NCI-H1092 treated with DMSO at 0.1 percent for 48 hours (cell line): ENCODE data around the gene DNA2.
A peak's percentile ranks its signal among the peaks of the same experiment; 100 is the strongest.

Experiments used
- DNase-seq: peaks from one replicate; lab custom pipeline; 2025; lab: John Stamatoyannopoulos, UW

Gene DNA2

DNA sequence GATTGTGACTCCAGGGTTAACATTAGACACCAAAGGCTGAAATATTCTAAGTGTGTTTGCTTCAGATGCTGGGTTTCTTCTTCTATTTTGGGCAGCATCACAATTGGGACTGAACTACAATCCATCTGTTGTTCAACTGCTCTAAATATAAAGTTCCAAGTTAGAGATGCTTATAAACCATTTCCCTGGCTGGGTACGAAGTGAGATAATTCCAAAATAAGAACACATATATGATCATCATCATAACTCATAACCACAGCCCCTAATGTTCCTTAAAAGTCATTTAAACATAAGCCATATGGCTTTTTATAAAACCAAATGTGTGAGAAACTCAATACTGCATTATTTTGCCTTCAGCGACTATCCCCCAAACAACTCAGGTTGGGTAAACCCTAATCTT lies 28.8 kb downstream of the DNA2 start:
- DNase-seq, result no peak

DNA sequence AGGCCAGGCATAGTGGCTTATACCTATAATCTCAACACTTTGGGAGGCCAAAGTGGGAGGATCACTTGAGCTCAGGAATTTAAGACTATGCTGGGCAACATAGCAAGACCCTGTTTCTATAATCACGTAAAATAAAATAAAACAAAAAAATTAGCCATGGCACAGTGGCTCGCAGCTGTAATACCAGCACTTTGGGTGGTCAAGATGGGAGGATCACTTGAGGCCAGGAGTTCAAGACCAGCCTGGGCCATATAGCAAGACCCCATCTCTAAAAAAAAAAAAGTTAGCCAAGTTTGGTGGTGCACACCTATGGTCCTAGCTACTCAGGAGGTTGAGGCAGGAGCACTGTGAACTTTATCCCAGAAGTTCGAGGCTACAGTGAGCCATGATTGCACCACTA lies 30.9 kb downstream of the DNA2 start:
- DNase-seq, result no peak

DNA sequence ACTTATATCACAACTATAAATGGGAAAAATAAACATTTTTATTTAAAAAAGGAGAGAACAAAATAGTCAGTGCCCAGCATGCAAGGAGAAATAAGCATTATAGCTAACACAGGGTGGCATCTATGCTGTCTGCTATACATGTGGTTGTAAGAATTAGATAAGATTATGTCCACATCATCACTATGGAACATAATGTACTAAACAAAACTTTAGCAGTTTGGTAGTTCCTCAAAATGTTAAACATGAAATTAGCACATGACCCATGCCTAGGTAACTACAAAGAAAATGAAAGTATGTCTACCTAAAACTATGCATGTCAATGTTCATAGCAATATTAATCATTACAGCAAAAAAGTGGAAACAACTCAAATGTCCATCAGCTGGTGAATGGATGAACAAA lies 36.0 kb downstream of the DNA2 start:
- no peak for DNase-seq

DNA sequence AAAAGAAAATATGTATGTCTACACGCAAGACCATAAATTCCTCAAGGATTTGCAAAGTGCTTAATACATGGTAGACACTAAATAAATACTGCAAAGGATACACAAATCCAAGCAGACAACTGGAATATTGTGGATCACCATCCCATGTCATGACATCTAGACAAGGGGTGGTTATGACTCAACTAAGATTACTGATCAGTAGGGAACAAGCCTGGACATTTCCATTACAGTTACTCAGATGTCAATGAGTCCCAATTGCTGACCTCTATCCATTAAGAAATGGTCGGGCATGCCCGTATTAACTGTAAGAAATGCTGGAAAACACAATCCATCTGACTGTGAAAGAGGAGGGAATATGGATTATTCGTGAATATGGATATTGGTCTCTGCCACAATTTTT lies 37.1 kb downstream of the DNA2 start:
- no peak for DNase-seq

GRCh38 chr10:68428396-68429104 lies 43.2 kb downstream of the DNA2 start:
- DNase-seq, result no peak

DNA sequence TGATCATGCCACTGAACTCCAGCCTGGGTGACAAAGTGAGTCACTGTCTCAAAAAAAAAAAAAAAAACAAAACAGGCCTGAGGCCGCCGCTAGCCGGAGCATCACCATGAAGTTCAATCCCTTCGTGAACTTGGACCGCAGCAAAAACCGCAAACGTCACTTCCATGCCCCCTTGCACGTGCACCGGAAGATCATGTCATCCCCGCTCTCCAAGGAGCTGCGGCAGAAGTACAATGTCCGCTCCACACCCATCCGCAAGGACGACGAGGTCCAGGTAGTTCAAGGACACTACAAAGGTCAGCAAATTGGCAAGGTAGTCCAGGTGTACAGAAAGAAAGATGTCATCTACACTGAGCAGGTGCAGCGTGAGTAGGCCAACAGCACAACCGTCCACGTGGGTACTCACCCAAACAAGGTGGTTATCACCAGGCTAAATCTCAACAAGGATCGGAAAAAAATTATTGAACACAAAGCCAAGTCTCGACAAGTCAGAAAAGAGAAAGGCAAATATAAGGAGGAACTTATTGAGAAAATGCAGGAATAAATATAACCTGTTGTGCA lies 47.2 kb downstream of the DNA2 start:
- no peak for DNase-seq

DNA sequence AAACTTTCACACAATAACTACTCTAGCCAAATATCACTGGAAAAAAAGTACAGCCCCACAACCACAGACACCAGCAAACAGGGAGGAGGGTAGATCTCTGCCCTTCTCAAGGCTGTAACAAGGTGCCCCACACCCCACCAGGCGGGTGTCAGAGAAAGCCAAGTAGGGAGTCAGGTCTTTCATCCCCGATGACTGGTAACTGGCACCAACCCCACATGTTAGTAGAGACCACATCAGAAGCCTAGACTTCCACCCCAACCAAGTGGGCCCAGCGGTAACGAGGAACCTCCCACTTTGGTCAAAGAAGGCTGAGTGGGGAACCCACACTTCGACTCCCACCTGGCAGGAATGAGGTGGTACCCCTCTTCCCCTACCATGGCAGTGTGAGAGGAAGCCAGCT lies 48.3 kb downstream of the DNA2 start:
- DNase-seq, result no peak

- no peak for DNase-seq
Measured at GRCh38 chr10:68419376-68419775, 52.4 kb downstream of the DNA2 start.

GRCh38 chr10:68408898-68409518 lies 62.8 kb downstream of the DNA2 start:
- DNase-seq, result no peak

DNA sequence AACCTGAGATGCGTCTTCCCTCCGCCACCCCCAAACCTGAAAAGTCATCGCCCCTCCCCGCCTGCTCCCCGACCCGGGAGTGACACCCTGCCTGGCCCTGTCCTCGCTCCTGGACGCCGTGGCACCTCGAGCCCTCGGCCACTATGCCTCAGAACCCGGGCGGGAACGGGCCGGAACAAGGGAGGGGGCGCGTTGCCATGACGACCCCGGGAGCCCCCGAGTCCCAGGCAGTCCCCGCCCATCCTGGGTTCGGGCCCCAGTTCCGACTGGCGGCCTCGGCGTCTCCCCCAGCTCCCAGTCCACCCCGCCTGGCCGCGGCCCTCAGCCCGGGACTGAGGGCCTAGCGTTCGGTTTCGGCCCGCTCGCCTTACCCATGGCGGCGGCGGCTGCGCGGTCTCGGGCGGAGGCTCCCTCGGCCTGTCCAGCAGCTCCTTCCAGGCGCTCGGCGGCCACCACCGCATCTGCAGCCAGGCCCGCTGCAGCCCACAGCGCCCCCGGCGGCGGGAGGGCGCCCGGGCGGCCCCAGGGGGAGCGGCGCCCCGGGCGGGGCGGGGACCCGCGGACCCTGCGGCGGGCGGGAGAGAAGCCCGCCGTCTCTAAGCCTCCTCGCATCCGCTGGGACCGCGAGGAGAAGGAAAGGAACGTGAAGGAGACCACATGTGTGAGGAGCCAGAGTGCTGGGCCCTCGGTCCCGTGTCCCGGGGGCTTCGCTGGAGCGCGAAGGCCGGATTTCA lies 64.8 kb downstream of the DNA2 start, which contains the start of gene RUFY2:
TSS of gene RUFY2 (minus strand) at position 463 of the 734 bp plus-strand sequence. CDS start at position 375, 88 bp downstream.
- peak; percentile 67 for DNase-seq

GRCh38 chr10:68406111-68406814 lies 65.5 kb downstream of the DNA2 start:
- peak; percentile 45 for DNase-seq

DNA sequence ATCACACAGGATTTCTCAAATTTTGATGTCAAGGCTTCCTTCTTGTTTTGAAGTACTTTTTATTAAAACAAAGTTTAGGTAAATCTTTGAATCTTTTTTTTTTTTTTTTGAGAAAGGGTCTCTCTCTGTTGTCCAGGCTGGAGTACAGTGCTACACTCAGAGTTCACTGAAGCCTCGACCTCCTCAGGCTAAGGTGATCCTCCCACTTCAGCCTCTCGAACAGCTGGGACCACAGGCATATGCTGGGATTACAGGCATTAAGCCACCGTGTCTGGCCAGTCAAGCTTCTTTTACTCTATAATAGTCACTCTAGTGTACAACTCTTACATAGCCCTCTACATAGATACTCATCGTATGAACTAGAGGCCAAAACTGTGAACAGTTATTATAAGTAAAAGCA lies 68.1 kb downstream of the DNA2 start:
- no peak for DNase-seq

- no peak for DNase-seq
Measured at GRCh38 chr10:68402276-68402675, 69.5 kb downstream of the DNA2 start.

DNA sequence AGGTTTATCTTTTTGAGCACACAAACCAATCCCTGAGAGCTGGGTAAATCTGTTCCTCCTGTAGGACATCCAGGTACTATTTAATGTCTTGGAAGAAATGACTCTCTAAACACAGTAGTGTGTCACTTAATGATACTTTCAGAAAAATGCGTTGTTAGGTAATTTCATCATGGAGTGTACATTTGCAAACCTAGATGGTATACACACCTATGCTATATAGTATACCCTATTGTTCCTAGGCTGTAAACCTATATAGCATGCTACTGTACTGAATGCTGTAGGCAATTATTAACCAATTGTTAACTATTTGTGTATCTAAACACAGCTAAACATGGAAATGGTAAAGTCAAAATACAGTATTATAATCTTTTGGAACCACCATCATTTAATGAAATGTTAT lies 74.8 kb downstream of the DNA2 start:
- DNase-seq, result no peak

DNA sequence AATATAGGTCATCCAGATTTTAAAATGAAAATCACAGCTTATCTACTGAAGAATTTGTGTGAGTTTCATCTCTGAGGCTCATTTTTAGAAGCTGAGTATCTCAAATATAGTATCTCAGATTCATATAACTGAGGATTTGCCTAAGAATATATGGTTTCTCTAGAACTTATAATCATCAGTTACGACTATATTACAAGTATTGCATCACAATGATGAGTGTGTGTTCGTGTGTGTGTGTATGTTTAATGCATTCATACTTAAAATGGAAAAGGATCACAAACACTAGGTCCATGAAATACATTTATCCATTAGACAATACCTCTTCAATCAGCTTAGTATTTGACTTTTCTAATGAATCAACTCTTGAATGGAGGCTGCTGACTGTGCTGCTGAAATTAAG lies 86.0 kb downstream of the DNA2 start:
- DNase-seq, result no peak

GRCh38 chr10:68371604-68372003 lies 100.2 kb downstream of the DNA2 start:
- no peak for DNase-seq

- no peak for DNase-seq
Measured at GRCh38 chr10:68367121-68367520, 104.7 kb downstream of the DNA2 start.

DNA sequence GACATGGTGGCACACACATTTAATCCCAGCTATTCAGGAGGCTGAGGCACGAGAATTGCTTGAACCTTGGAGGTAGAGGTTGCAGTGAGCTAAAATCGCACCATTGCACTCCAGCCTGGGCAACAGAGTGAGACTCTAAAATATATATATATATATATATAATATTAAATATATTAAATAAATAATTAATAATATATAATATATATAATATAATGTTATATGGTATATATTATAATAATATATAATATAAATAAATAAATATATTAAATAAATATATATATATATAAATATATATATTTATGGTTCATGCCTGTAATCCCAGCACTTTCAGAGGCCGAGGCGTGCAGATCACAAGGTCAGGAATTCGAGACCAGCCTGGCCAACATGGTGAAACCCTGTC lies 105.2 kb downstream of the DNA2 start:
- DNase-seq, result no peak

GRCh38 chr10:68365611-68366010 lies 106.2 kb downstream of the DNA2 start:
- no peak for DNase-seq

DNA sequence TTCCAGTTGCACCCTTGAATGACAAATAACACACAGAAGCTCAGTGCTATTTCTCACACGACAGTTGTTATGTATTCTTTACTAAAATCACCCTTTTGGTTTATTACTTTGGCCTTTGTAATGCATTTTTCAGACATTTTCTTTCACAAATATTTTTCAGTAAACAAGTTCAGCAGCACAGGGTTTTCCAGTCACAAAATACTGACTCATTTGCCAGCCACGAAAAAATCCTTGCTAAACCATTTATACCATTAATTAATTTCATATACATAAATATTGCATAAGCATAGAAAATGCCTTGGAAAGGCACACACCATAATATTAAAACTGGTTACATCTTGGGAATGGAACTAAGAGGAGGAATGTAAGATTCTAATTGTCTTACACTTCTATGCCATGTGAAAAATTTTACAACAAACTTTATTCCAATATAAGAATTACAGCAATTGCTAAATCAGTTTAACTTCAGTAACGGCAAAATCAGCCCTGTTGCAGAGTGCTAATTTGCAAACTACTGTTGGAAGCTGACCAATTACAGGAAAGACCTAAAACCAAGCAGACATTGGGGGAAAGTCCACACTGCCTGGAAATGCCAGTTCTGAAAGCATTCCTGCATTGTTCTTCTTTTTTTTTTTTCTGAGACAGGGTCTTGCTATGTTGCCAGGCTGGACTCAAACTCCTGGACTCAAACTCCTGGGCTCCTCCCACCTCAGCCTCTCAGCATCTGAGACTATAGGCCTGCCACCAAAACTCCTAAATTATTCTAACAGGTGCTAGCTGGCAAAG lies 107.5 kb downstream of the DNA2 start:
- DNase-seq, result no peak
